HEK293 (cell line): ENCODE measurements around the gene TEAD1.

ENCODE experiments used
- CTCF ChIA-PET: fragments of 350-600 bp; formaldehyde crosslinking; extraction: SDS; loops from one replicate; lab custom pipeline; 2021; ENCODE audit warnings: antibody characterized with exemption; lab: Yijun Ruan, JAX
- POLR2A ChIA-PET: fragments of 300-600 bp; formaldehyde crosslinking; extraction: SDS; loops from one replicate; lab custom pipeline; 2020; ENCODE audit warnings: antibody characterized with exemption, inconsistent platforms; lab: Yijun Ruan, JAX
- H3K27ac ChIP-seq: fragments of 200-500 bp; sonication (Bioruptor generic); 2 replicates; pipeline ENCODE4 v1.5.1; 2014; ENCODE audit warnings: low read depth, low read length, control low read depth, inconsistent platforms; ENCODE audit errors: extremely low read depth
- H3K36me3 ChIP-seq, 2 experiments: fragments of 200-500 bp in 1 of 2; sonication (Bioruptor generic) in 1 of 2; 1 replicate in 1 of 2; 2 replicates in 1 of 2; pipeline ENCODE4 v1.5.1; 2014 to 2017; ENCODE audit warnings: inconsistent platforms in 2 of 2, low read length in 2 of 2; ENCODE audit not compliant: control insufficient read depth in 2 of 2, insufficient read depth in 1 of 2
- H3K4me1 ChIP-seq: fragments of 200-500 bp; sonication (Bioruptor generic); 2 replicates; pipeline ENCODE4 v1.5.1; 2014; ENCODE audit warnings: mild to moderate bottlenecking, low read length, inconsistent platforms; ENCODE audit not compliant: control insufficient read depth, insufficient read depth
- H3K4me3 ChIP-seq: 2 replicates; pipeline ENCODE4 v1.5.1; 2011; ENCODE audit warnings: low read depth, mild to moderate bottlenecking, control low read depth, low read length, moderate library complexity
- H3K9me3 ChIP-seq: fragments of 200-500 bp; sonication (Bioruptor generic); 2 replicates; pipeline ENCODE4 v1.5.1; 2014; ENCODE audit warnings: low read depth, low read length, inconsistent platforms; ENCODE audit not compliant: control insufficient read depth, insufficient read depth
- GFI1B ChIP-seq: fragments of 450-650 bp; formaldehyde crosslinking; IDR thresholded peaks from 2 replicates; pipeline ENCODE4 v1.5.1; 2016; ENCODE audit warnings: missing biosample characterization, missing genetic modification characterization
- HOXA7 ChIP-seq: sonication (generic); formaldehyde crosslinking; IDR thresholded peaks from 2 replicates; pipeline ENCODE4 v1.8.1; 2022; ENCODE audit warnings: missing genetic modification reagents, borderline replicate concordance
- KLF10 ChIP-seq: fragments of 450-650 bp; IDR thresholded peaks from 2 replicates; pipeline ENCODE4 v1.5.1; 2018; ENCODE audit warnings: missing biosample characterization, mild to moderate bottlenecking, missing genetic modification characterization
- OSR2 ChIP-seq: fragments of 450-650 bp; formaldehyde crosslinking; IDR thresholded peaks from 2 replicates; pipeline ENCODE4 v1.5.1; 2016; ENCODE audit warnings: missing biosample characterization, missing genetic modification characterization
- OVOL3 ChIP-seq: fragments of 450-650 bp; formaldehyde crosslinking; IDR thresholded peaks from 2 replicates; pipeline ENCODE4 v1.5.1; 2016; ENCODE audit warnings: missing biosample characterization, missing genetic modification characterization
- RBAK ChIP-seq: fragments of 450-650 bp; formaldehyde crosslinking; IDR thresholded peaks from 2 replicates; pipeline ENCODE4 v1.5.1; 2016; ENCODE audit warnings: missing biosample characterization, missing genetic modification characterization
- TRIM28 ChIP-seq: IDR thresholded peaks from 2 replicates; pipeline ENCODE4 v1.6.1; 2011; ENCODE audit warnings: low read length, control low read depth, borderline replicate concordance
- TSHZ1 ChIP-seq: fragments of 450-650 bp; formaldehyde crosslinking; IDR thresholded peaks from 2 replicates; pipeline ENCODE4 v1.5.1; 2016; ENCODE audit warnings: missing biosample characterization, missing genetic modification characterization, borderline replicate concordance
- ZNF121 ChIP-seq: fragments of 450-650 bp; formaldehyde crosslinking; IDR thresholded peaks from 2 replicates; pipeline ENCODE4 v1.5.1; 2016; ENCODE audit warnings: missing biosample characterization, missing genetic modification characterization
- ZNF221 ChIP-seq: fragments of 450-650 bp; formaldehyde crosslinking; IDR thresholded peaks from 2 replicates; pipeline ENCODE4 v1.5.1; 2017; ENCODE audit warnings: missing biosample characterization, missing genetic modification characterization, borderline replicate concordance
- ZNF274 ChIP-seq, 2 experiments: fragments of 200-500 bp in 1 of 2; fragments of 450-650 bp in 1 of 2; sonication (Bioruptor generic) in 1 of 2; formaldehyde crosslinking in 1 of 2; IDR thresholded peaks; 2 replicates each; pipeline versions ENCODE4 v1.5.1 to v1.6.1; 2014 to 2016; ENCODE audit warnings: borderline replicate concordance in 1 of 2, inconsistent platforms in 1 of 2, low read length in 1 of 2, missing biosample characterization in 1 of 2, missing genetic modification characterization in 1 of 2
- ZNF501 ChIP-seq: fragments of 450-650 bp; formaldehyde crosslinking; IDR thresholded peaks from 2 replicates; pipeline ENCODE4 v1.5.1; 2016; ENCODE audit warnings: missing biosample characterization, missing genetic modification characterization
- ZNF776 ChIP-seq: fragments of 450-650 bp; formaldehyde crosslinking; IDR thresholded peaks from 2 replicates; pipeline ENCODE4 v1.5.0; 2017; ENCODE audit warnings: missing biosample characterization, missing genetic modification characterization, borderline replicate concordance

Gene TEAD1

GRCh38 chr11:12725055-12725862, 51.0 kb downstream of the TEAD1 start:
- TF ChIP-seq OVOL3 (tag by site-specific recombination), result no peak
- TF ChIP-seq RBAK, result no peak
- H3K9me3 ChIP-seq, result no peaks in the 10 kb centered on the region
- CTCF ChIA-PET, result interaction anchor here (0.6 kb wide), 1 partner anchor 18 kb away, joined by 3 read pairs; no protein-coding TSS in a partner anchor
- H3K36me3 ChIP-seq, result no peaks in the 10 kb centered on the region
- H3K4me3 ChIP-seq, result no peak overlapping the region
- H3K4me1 ChIP-seq, result peaks cover 11% of the 10 kb centered on the region
- H3K27ac ChIP-seq, result peak overlapping the region; percentile 47; the same call in 1 of the 2 replicates
- POLR2A ChIA-PET, result no interaction called here

DNA sequence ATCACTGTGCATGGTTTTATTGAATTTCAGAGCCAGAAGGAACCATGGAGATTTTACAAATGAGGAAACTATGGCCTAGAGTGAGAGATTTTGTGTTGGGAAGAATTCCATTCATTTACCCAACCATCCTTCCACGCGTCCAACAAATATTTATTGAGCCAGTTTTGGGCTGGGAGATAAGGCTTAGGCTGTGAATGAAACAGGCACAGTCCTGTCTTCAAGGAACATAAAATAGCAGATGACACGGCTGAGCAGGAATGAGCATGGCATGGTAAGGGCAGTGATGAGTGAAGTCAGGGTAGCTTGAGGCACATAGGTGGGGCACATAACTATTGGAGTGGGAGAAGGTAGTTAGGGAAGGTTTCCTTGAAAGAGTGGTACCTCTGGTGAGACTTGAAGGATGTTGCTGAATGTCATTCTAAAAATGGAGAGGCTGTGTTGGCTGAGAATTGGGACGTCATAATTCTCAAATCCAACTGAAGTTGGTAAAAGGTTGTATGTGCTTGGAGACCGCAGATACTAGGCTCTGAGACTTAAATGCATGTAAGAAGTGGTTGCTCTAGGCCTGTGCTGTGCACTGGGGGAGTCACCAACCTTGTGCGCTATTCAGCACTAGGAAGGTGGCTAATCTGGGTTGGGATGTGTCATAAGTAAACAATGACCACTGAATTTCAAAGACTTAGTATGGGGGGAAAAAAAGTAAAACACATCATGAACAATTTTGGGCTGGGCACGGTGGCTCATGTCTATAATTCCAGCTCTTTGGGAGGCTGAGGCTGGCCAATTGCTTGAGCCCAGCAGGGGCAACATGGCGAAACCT, 51.9 kb downstream of the TEAD1 start:
- Histone ChIP-seq H3K36me3 (no peaks in the 10 kb centered on the region), H3K27ac (no peak overlapping the region), H3K4me3 (no peak overlapping the region), H3K4me1 (peaks cover 11% of the 10 kb centered on the region), H3K9me3 (no peaks in the 10 kb centered on the region)
- no peak for TF ChIP-seq ZNF776 (tag by site-specific recombination)
- no peak for TF ChIP-seq ZNF501 (tag by site-specific recombination)
- TF ChIP-seq KLF10 (tag by site-specific recombination), result no peak
- no peak for TF ChIP-seq HOXA7
- POLR2A ChIA-PET, result no interaction called here
- CTCF ChIA-PET, result interaction anchor here (0.6 kb wide), 1 partner anchor 17 kb away, joined by 3 read pairs; no protein-coding TSS in a partner anchor

- ChIA-PET CTCF (no interaction called here), POLR2A (no interaction called here)
- H3K27ac ChIP-seq, result no peak overlapping the region
- no peak overlapping the region for H3K4me3 ChIP-seq
- no peaks in the 10 kb centered on the region for H3K36me3 ChIP-seq
- no peaks in the 10 kb centered on the region for H3K9me3 ChIP-seq
- TF ChIP-seq ZNF221 (tag by site-specific recombination) (no peak), TRIM28 (peak; percentile 37; the same call in 1 of the 2 replicates), ZNF274 (IDR thresholded peaks at IDR 0.05; ENCODE audit: low read length) (no peak), ZNF274 (tag by site-specific recombination; IDR thresholded peaks at IDR 0.05; ENCODE audit: borderline replicate concordance) (no peak), OSR2 (tag by site-specific recombination) (no peak), ZNF121 (tag by site-specific recombination) (no peak), GFI1B (tag by site-specific recombination) (no peak), TSHZ1 (tag by site-specific recombination) (no peak)
- H3K4me1 ChIP-seq, result peaks cover 11% of the 10 kb centered on the region
These were observed 53.5 kb downstream of the TEAD1 start for GRCh38 chr11:12727563-12728211.
